OCI-LY1 (cell line): ENCODE measurements around the gene ABCC4.
"Not testable (repeated sequence)": the region's sequence is repeated elsewhere in the genome, so short reads cannot be mapped to it uniquely, and the experiment has no call there.

ENCODE experiments used
- H2AFZ ChIP-seq: fragments of 200-600 bp; sonication (generic), shearing (Covaris generic); 2 replicates; pipeline ENCODE4 v1.6.0; 2014; ENCODE audit warnings: antibody characterized with exemption, mild to moderate bottlenecking, low read length
- H3F3A ChIP-seq: fragments of 200-600 bp; sonication (generic), shearing (Covaris generic); 2 replicates; pipeline ENCODE4 v1.6.0; 2014; ENCODE audit warnings: mild to moderate bottlenecking, antibody characterized with exemption, low read length, moderate library complexity; ENCODE audit not compliant: insufficient read depth
- H3K27ac ChIP-seq: fragments of 200-600 bp; sonication (generic); 2 replicates; pipeline ENCODE4 v1.5.1; 2014; ENCODE audit warnings: low read length, mixed run types, mild to moderate bottlenecking, low read depth; ENCODE audit not compliant: poor library complexity, severe bottlenecking
- H3K27me3 ChIP-seq: fragments of 200-600 bp; sonication (generic); 2 replicates; pipeline ENCODE4 v1.6.0; 2014; ENCODE audit warnings: antibody characterized with exemption, mild to moderate bottlenecking, low read length, moderate library complexity; ENCODE audit not compliant: insufficient read depth
- H3K36me3 ChIP-seq: fragments of 200-600 bp; sonication (generic); 2 replicates; pipeline ENCODE4 v1.6.1; 2014; ENCODE audit warnings: mild to moderate bottlenecking, antibody characterized with exemption, low read length, moderate library complexity, mixed read lengths; ENCODE audit not compliant: insufficient read depth
- H3K4me1 ChIP-seq: fragments of 200-600 bp; sonication (generic); 2 replicates; pipeline ENCODE4 v1.5.1; 2014; ENCODE audit warnings: mild to moderate bottlenecking, low read length, moderate library complexity; ENCODE audit not compliant: insufficient read depth, severe bottlenecking
- H3K4me2 ChIP-seq: fragments of 200-600 bp; sonication (generic), shearing (Covaris generic); 2 replicates; pipeline ENCODE4 v1.6.1; 2014; ENCODE audit warnings: low read length
- H3K4me3 ChIP-seq: fragments of 200-600 bp; sonication (generic); 2 replicates; pipeline ENCODE4 v1.5.1; 2014; ENCODE audit warnings: low read length, low read depth, mild to moderate bottlenecking, mixed read lengths; ENCODE audit not compliant: poor library complexity, severe bottlenecking
- H3K79me2 ChIP-seq: fragments of 200-600 bp; shearing (Covaris generic); 2 replicates; pipeline ENCODE4 v1.6.1; 2016; ENCODE audit warnings: mixed run types, low read length, mixed read lengths; ENCODE audit not compliant: insufficient read depth
- H3K9ac ChIP-seq: fragments of 200-600 bp; sonication (generic), shearing (Covaris generic); 2 replicates; pipeline ENCODE4 v1.6.1; 2014; ENCODE audit warnings: mild to moderate bottlenecking, low read length, mixed read lengths
- H3K9me2 ChIP-seq: fragments of 200-600 bp; sonication (generic), shearing (Covaris generic); 2 replicates; pipeline ENCODE4 v1.6.1; 2014; ENCODE audit warnings: low read depth, mild to moderate bottlenecking, low read length, mixed read lengths
- H3K9me3 ChIP-seq: fragments of 200-600 bp; shearing (Covaris generic); 2 replicates; pipeline ENCODE4 v1.6.1; 2014; ENCODE audit warnings: low read length, mixed read lengths
- H4K20me1 ChIP-seq: fragments of 200-600 bp; sonication (generic), shearing (Covaris generic); 2 replicates; pipeline ENCODE4 v1.6.0; 2016; ENCODE audit warnings: mild to moderate bottlenecking, low read length; ENCODE audit not compliant: insufficient read depth
- CTCF ChIP-seq: fragments of 200-600 bp; sonication (generic), shearing (Covaris generic); IDR thresholded peaks from 2 replicates; pipeline ENCODE4 v1.5.1; 2017; ENCODE audit warnings: mild to moderate bottlenecking, antibody characterized with exemption, low read length, moderate library complexity, mixed read lengths
- EZH2 ChIP-seq: fragments of 200-600 bp; sonication (generic), shearing (Covaris generic); IDR thresholded peaks from 2 replicates; pipeline ENCODE4 v1.8.0; 2017; ENCODE audit warnings: borderline replicate concordance, mixed run types, mild to moderate bottlenecking, antibody characterized with exemption, low read length, moderate library complexity, mixed read lengths

ABCC4 gene

GRCh38 chr13:95193509-95194230 lies 107.6 kb downstream of the ABCC4 start:
- Histone ChIP-seq H3K9ac (no peak overlapping the region), H3K4me2 (no peak overlapping the region), H3K9me2 (no peaks in the 10 kb centered on the region), H3K4me1 (no peaks in the 10 kb centered on the region), H3K36me3 (peaks cover 15% of the 10 kb centered on the region; the same call in 1 of the 2 replicates), H3K27ac (no peak overlapping the region), H3K79me2 (no peaks in the 10 kb centered on the region), H3K4me3 (no peak overlapping the region), H3K9me3 (no peaks in the 10 kb centered on the region), H3F3A (no peaks in the 10 kb centered on the region), H3K27me3 (no peaks in the 10 kb centered on the region), H4K20me1 (no peaks in the 10 kb centered on the region), H2AFZ (no peak overlapping the region)
- TF ChIP-seq CTCF (no peak), EZH2 (no peak)

GRCh38 chr13:95192998-95193397 lies 108.3 kb downstream of the ABCC4 start:
- Histone ChIP-seq H3K79me2 (no peaks in the 10 kb centered on the region), H3K9me2 (no peaks in the 10 kb centered on the region), H3K9ac (no peak overlapping the region), H3K27ac (no peak overlapping the region), H3F3A (no peaks in the 10 kb centered on the region), H3K27me3 (no peaks in the 10 kb centered on the region), H3K4me1 (no peaks in the 10 kb centered on the region), H3K4me3 (no peak overlapping the region), H3K9me3 (no peaks in the 10 kb centered on the region), H4K20me1 (no peaks in the 10 kb centered on the region), H2AFZ (no peak overlapping the region), H3K4me2 (no peak overlapping the region), H3K36me3 (peaks cover 16% of the 10 kb centered on the region; the same call in 1 of the 2 replicates)
- no peak for TF ChIP-seq CTCF
- no peak for TF ChIP-seq EZH2

GRCh38 chr13:95192564-95192945 lies 108.7 kb downstream of the ABCC4 start:
- H3K79me2 ChIP-seq, H3K4me1 ChIP-seq, H3K9ac ChIP-seq, H3K27me3 ChIP-seq, H3F3A ChIP-seq, H3K27ac ChIP-seq, H2AFZ ChIP-seq, H3K4me2 ChIP-seq, H3K9me2 ChIP-seq, H4K20me1 ChIP-seq, H3K4me3 ChIP-seq, H3K9me3 ChIP-seq: not testable (repeated sequence)
- peaks cover 20% of the 10 kb centered on the region; the same call in 1 of the 2 replicates for H3K36me3 ChIP-seq
